ENCODE measurements around the gene ARAP1. TPM values are rescaled to one million over a fixed set of nuclear protein-coding genes. Genes with fewer than 3 reads are reported as not detected.

The ARAP1 gene
- total RNA-seq, 1 donor from 2014 or later = 55.1 TPM

GRCh38 chr11:72716788-72717435, 35.3 kb downstream of the ARAP1 start:
- Mint-ChIP-seq H3K36me3 (ENCODE audit: low read depth, unreplicated experiment) (peaks cover 11% of the 10 kb centered on the region), H3K4me1 (ENCODE audit: unreplicated experiment) (peaks cover 28% of the 10 kb centered on the region), H3K9me3 (ENCODE audit: unreplicated experiment) (no peaks in the 10 kb centered on the region), H3K4me3 (ENCODE audit: unreplicated experiment) (no peak overlapping the region), H3K27me3 (ENCODE audit: unreplicated experiment) (peaks cover 9% of the 10 kb centered on the region), H3K27ac (ENCODE audit: unreplicated experiment) (no peak overlapping the region)
- no peak for TF ChIP-seq CTCF (IDR thresholded peaks at IDR 0.05; ENCODE audit: unreplicated experiment)
- no peak for DNase-seq (ENCODE audit: low spot score)

- Mint-ChIP-seq H3K27me3 (ENCODE audit: unreplicated experiment) (peaks cover 10% of the 10 kb centered on the region), H3K4me1 (ENCODE audit: unreplicated experiment) (peaks cover 22% of the 10 kb centered on the region), H3K27ac (ENCODE audit: unreplicated experiment) (peak overlapping the region; percentile 64), H3K4me3 (ENCODE audit: unreplicated experiment) (no peak overlapping the region), H3K9me3 (ENCODE audit: unreplicated experiment) (no peaks in the 10 kb centered on the region), H3K36me3 (ENCODE audit: low read depth, unreplicated experiment) (peaks cover 12% of the 10 kb centered on the region)
- TF ChIP-seq CTCF (IDR thresholded peaks at IDR 0.05; ENCODE audit: unreplicated experiment) = no peak
- no peak for DNase-seq (ENCODE audit: low spot score)
Measured at GRCh38 chr11:72716290-72716689, 35.9 kb downstream of the ARAP1 start.

GRCh38 chr11:72712841-72713240, 39.4 kb downstream of the ARAP1 start:
- H3K36me3 Mint-ChIP-seq (ENCODE audit: low read depth, unreplicated experiment) = peaks cover 18% of the 10 kb centered on the region
- H3K9me3 Mint-ChIP-seq (ENCODE audit: unreplicated experiment) = no peaks in the 10 kb centered on the region
- no peak for TF ChIP-seq CTCF (IDR thresholded peaks at IDR 0.05; ENCODE audit: unreplicated experiment)
- H3K27ac Mint-ChIP-seq (ENCODE audit: unreplicated experiment) = peak overlapping the region; percentile 58
- DNase-seq (ENCODE audit: low spot score) = no peak
- peaks cover 2% of the 10 kb centered on the region for H3K4me1 Mint-ChIP-seq (ENCODE audit: unreplicated experiment)
- H3K4me3 Mint-ChIP-seq (ENCODE audit: unreplicated experiment) = no peak overlapping the region
- peaks cover 9% of the 10 kb centered on the region for H3K27me3 Mint-ChIP-seq (ENCODE audit: unreplicated experiment)

- H3K4me3 Mint-ChIP-seq (ENCODE audit: unreplicated experiment) = no peak overlapping the region
- no peak for DNase-seq (ENCODE audit: low spot score)
- peaks cover 8% of the 10 kb centered on the region for H3K4me1 Mint-ChIP-seq (ENCODE audit: unreplicated experiment)
- H3K36me3 Mint-ChIP-seq (ENCODE audit: low read depth, unreplicated experiment) = peaks cover 20% of the 10 kb centered on the region
- no peaks in the 10 kb centered on the region for H3K9me3 Mint-ChIP-seq (ENCODE audit: unreplicated experiment)
- peak overlapping the region; percentile 58 for H3K27ac Mint-ChIP-seq (ENCODE audit: unreplicated experiment)
- TF ChIP-seq CTCF (IDR thresholded peaks at IDR 0.05; ENCODE audit: unreplicated experiment) = no peak
- H3K27me3 Mint-ChIP-seq (ENCODE audit: unreplicated experiment) = peaks cover 11% of the 10 kb centered on the region
Measured at GRCh38 chr11:72712168-72712751, 39.9 kb downstream of the ARAP1 start.

GRCh38 chr11:72711141-72711540, 41.1 kb downstream of the ARAP1 start:
- Mint-ChIP-seq H3K4me1 (ENCODE audit: unreplicated experiment) (peaks cover 13% of the 10 kb centered on the region), H3K4me3 (ENCODE audit: unreplicated experiment) (no peak overlapping the region), H3K27me3 (ENCODE audit: unreplicated experiment) (peaks cover 12% of the 10 kb centered on the region), H3K27ac (ENCODE audit: unreplicated experiment) (no peak overlapping the region), H3K9me3 (ENCODE audit: unreplicated experiment) (no peaks in the 10 kb centered on the region), H3K36me3 (ENCODE audit: low read depth, unreplicated experiment) (peaks cover 29% of the 10 kb centered on the region)
- no peak for DNase-seq (ENCODE audit: low spot score)
- TF ChIP-seq CTCF (IDR thresholded peaks at IDR 0.05; ENCODE audit: unreplicated experiment) = no peak
